Measurements from ENCODE around the gene ZNF580. TPM values are rescaled to one million over a fixed set of nuclear protein-coding genes. Genes with fewer than 3 reads are reported as not detected.

The ZNF580 gene
- total RNA-seq, 1 donor from 2014 or later: 4.0 TPM

DNA sequence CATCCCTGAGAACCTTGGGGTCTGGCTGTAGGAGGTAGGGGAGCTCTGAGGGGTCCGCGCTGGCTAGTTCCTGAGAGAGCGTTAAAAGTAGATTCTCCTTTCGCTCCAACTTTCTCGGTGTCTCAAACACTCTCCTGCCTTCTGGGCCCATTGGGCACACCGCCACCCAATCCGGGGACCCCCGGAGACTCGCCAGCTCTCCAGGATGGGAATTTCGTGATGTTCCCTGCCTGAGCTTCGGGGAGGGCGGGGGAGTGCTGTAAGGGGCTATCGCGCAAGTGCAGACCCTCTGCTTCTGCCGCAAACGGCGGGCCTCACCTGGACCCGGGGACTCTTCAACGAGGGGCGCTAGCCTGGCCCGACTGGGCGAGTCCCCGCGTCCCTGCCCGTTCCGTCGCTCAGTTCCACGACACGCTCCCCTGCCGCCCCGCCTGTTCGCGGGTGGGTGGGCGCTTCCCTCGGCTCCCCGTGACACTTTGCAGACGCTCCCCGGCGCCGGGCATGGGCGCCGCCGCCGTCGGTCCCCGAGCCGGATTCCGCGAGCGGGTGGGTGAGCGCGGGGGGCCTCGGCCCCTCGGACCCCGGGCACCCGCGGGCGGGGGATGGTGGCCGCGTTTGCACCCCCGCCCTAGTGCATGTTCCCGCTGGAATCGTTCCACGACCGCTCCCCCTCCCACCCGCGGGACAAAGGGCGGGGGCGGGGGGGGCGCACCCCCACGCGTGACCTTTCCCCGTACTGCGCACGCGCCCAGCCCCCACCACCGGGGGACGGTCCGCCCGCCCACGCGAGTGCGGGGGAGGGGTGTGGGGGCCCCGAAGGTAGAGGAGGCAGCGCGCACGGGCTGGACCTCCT is 7.2 kb downstream of the ZNF580 start, which contains the start of gene CCDC106:
Gene CCDC106, plus strand, starts transcription at position 481 of the 853 bp plus-strand sequence. CDS start 835 bp downstream, outside the sequence.
- peak; percentile 86 for DNase-seq

DNA sequence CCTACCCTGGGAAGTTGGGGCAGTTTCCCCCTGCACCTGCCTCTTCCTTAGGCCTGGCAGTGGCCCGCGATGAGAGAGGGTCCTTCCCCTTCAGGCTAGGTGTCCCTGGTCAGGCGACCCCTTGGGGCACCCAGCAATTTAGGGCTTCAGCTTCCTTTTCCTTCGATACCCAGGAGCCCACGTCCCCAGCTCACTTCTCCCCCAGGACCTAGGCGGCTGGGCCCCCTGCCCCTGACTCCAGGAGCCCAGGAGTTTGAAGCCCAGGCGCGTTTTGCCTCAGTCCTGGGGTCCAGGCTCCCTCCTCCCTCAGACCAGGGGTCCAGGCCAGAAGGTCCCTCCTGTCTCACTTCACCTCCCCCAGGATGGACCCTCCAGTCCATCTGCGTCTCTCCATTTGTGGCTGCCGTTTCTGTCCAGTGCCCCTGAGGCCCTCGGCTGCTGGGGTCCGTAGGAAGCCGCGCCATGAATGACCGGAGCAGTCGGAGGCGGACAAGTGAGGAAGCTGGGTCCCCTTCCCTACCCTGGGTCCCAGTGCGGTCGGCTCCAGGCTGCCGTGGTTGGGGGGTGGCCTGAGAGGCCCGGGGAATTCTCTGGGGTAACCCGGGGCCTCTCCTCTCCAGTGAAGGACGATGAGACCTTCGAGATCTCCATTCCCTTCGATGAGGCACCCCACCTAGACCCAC is 7.9 kb downstream of the ZNF580 start:
- no peak for DNase-seq

DNA sequence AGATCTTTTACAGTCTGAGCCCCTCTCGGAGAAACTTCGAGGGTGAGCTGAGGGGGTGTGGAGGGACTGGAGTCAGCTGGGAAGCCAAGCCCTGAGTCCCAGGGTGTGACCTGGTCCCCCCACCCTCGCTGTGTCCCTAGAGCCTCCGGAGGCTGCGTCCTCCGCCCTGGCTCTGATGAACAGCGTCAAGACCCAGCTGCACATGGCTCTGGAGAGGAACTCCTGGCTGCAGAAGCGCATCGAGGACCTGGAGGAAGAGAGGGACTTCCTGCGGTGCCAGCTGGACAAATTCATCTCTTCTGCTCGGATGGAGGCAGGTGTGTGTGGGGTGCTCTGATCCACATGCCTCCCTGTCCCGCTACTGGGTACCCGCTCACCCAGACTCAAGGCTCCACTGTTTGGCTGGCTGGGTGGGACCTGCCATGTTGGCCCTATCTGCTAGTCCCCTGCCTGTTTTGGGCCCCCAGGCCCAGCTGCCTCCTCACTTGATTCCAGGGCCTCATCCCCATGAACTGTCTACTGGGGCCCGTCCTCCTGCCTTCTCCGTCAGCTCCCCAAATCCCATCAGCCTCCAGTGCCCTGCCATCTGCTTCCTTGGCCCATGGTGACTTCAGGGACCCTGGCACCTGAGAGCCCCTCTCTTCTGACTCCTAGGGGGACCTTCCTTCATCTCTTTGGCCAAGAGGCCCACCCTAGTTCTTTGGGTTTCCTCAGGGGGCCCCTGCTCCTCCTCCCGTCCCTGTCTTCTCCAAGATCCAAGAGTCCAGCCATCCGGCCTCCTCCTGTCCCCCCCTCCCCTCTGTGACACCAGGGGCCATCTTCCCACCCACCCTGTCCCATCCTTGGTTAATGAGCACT is 8.7 kb downstream of the ZNF580 start:
- no peak for DNase-seq

DNA sequence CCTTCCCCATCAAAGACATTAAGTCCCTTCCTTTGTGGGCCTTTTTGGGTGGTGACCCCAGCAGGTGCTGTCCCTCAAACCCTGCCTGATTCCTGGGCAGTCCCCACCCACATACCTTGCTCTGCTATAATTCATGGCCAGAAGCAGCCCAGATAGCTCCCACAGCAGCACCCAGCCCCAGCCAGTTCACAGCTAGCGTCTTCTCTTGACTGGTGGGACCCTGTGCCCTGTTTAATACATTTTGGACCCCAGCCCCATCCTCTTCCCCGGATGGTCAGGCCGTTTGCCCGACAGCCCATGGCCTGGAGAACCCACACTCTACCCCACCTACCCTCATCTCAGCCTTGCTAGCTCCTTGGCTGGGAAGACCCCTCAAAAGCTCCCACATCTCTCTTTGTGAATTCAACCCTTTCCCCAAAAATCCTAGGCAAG is 9.3 kb downstream of the ZNF580 start:
- no peak for DNase-seq

DNA sequence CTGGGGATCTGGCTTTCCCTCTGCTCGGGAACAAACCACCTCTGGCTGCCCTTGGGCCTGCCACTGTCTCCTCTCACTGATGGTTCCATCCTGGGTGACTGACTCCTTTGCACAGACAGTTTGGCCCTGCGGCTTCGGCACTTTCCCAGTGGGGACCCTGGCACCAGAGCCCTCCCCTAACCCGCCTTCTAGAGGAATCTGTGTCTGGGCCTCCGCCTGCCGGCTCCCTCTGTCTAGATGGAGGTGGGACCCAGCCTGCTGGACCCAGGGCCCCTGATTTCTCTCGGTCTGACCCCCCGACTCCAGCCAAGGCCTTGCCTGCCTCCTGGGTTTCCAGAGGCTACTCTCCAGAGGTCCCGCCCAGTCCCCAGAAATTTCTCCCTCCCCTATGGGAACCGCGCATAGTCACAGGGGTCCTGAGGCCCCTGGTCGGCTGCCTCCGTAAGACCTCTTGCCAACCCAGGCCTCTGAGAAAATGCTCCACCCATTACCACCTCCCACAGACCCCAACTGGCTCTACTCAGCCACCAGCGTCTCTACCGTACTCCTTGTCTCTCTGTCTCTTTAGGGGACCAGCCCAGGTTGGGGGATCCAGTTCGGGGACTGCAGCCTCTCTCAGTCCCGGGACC is 9.9 kb downstream of the ZNF580 start:
- DNase-seq: no peak

DNA sequence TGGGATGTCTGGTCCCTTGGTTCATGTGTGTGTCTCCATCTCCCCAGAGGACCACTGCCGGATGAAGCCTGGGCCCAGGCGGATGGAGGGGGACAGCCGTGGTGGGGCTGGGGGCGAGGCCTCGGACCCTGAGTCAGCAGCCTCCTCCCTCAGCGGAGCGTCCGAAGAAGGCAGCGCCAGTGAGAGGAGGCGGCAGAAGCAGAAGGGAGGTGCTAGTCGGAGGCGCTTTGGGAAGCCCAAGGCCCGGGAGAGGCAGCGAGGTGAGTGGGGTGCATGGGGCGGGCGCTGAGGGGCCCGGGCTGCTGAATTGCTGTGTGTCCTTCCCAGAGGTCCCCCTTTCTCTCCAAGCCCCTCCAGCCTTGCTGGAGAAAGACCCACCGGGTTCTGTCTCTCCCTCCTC is 10.4 kb downstream of the ZNF580 start:
- DNase-seq: no peak

DNA sequence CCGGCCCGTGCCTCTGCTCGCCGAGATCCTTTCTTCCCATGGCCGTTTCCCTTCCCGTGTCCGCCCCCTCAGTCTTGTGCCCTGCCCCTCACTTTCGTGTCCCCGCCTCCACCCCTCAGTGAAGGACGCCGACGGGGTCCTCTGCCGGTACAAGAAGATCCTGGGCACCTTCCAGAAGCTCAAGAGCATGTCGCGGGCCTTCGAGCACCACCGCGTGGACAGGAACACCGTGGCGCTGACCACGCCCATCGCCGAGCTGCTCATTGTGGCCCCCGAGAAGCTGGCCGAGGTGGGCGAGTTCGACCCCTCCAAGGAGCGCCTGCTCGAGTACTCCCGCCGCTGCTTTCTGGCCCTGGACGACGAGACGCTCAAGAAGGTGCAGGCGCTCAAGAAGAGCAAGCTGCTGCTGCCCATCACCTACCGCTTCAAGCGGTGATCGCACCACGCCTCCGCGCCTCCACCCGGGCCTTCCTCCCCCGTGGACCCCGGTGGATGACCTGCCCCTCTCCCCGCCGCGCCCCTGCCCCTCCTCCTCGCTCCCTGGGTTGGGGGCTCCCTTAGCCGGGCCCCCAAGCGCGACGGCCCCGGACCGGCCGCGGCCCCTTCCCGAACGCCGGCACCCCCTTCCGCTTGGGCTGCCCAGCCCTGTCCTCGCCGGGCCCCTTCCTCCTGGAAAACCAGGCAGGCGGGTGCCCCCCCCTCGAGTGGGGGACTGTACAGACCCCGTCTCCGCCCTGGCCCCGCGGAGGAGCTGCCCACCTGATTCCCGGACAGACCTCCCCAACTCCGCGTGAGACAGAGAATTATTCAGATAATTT is 11.7 kb downstream of the ZNF580 start:
- no peak for DNase-seq

DNA sequence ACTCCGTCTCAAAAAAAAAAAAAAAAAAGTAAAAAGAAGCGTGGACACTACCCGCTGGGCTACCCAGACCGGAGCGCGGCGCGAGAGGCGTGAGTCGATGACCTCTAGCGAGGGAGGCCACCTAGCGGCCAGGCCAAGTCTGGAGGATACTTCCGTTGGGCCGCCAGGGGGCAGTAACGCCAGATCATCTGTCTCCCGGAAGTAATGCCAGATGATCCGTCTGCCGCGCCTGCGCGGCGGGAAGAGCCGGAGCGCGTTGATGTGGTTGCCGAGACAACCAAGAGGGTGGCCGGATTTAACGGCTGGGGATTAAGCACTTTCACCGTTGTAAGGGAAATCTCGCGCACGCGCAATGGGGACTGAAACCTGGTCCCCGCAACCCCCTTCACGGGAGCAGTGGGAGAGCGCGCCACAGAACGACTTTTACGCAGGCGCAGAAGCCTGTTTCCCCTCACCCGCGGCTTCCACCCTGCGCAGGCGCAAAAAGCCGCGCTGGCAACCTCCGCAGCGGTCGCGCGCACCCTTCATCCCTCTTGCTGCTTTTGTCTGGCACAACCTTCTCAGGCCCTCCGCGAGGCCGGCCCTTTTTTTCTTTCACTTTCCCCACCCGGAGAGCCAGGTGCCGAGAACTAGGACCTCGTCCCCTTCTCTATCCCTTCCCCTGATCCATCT is 13.0 kb downstream of the ZNF580 start:
- peak; percentile 99 for DNase-seq

DNA sequence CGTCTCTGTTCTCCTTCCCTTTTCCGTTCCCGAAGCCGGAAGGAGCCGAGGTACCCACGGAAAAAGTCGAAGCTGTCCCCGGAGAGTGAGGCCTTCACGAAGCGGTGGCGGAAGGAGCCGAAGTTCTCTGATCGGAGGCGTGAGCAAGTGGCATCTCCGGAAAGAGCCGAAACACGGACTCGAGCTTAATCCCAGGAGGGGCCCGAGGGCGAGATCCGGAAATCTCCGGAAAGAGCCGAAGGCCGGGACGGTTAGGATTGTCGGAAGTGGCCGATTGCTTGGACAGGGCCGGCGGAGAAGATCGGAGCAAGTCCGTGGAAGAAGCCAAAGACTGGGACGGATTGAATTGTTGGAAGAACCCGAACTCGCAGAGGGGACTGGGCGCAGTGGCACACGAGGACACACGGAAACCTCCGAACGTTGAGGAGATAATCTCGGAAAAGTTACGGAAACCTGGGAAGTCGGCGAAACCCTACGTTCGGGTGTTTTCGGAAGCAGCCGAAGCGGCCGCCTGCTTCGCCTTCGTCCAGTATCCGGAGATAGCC is 13.6 kb downstream of the ZNF580 start:
- peak; percentile 99 for DNase-seq

DNA sequence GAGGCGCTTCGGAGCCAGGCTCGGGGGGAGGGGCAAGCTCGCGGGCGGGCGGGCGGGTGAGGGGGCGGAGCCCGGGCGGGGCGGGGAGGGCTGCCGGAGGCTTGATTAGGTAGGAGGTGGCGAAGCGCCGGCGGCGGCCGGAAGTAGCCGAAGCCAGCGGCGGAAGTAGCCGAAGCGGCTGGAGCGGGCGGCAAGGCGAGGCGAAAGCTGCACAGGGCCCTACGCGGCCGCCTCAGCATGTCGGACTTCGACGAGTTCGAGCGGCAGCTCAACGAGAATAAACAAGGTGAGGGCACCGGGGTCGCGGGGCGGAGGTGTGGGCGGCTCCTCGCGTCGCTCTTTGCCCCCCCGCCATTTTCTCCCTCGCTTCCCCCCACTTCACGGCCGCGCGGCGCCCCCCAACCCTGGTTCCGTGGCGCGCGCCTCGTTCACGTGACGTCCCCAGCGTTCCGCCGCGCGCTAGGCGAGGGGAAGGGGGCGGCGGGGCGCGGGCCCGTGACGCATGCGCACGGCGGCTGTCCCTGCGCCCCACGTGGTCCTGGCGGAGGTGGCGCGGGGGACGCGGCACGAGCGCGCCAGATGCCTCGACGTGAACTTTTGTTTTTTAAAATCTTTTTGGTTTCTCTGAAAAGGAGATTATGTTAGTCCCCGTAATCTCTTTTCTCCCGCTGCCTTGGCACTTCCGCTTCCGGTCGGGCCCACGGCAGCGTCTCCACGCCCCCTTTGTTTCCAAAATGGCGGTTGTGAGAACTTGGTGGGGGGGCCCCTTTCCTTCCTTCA is 14.3 kb downstream of the ZNF580 start, which contains the start of gene U2AF2:
Gene U2AF2, plus strand, starts transcription at position 168 of the 780 bp plus-strand sequence. Its CDS starts 70 bp downstream, at position 238.
- DNase-seq: peak; percentile 80

DNA sequence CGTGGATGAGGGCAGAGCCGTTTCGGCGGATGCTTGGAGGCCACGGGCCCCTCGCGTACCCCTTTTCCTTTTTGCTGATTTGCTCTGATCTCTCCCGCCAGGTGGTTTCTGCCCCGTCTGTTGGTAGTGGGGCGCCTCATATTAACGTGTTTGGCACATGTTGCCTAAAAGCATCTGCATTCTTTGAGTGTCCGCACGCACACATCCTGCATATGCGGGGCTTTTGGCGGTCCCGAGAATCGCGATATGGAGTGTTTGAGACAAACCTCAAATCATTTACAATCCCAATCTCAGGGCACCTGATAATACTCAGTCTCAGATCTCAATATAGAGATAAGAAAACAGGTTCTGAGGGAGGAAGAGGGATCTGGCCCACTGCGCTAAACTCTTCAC is 14.8 kb downstream of the ZNF580 start:
- DNase-seq: peak; percentile 80

DNA sequence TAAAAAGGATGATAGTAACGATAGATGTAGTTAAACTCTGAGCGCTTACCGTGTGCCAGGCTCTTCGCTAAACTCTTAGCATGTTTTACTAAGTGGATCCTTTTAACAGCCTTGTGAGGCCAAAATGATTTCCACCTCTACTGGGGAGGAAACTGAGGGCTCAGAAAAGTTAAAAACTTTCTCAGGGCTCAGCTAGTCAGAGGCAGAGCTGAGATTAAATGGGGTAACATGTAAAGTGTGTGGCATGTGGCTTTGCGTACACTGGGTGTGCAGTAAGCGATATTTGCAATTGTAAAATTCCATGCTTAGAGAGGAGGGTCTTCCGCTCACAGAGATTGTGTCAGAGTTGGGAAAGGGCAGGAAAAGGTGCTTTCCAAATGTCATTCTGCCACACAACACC is 15.8 kb downstream of the ZNF580 start:
- DNase-seq: no peak

DNA sequence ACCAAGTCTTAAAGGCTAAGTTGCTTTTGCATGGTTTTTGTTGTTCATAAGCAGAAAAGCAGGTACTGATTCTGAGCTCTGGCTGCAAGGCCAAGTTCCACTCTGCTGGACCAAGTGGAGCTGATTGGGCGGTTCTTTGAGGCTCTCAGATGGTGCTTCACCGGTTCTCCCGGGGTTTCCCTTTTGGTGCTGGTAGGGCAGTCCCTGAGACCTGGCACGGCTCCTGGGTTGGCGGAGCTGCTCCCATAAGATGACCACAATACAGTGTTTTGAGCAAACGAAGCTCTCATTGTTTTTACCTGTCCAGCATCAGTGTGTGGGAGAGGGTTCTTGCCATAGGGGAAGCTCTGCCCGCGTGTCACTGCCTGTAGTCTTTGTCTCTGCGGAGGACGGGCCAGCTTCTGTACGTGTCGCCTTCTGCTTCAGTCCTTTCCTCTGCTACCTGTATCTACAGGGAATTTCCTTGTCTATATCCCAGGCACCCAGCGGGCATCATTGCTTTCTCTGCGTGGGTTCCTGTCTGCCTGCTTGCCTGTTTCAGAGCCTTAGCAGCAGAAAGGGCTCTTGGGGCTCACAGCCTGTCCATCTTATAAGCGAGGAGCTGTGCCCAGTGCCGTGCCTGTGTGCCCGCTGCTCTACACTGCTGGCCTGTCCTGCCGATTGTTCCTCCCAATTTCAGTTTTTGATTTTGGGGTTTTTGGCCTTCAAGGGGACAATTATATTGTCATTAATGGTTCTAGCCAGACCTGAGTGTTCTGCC is 16.4 kb downstream of the ZNF580 start:
- no peak for DNase-seq

DNA sequence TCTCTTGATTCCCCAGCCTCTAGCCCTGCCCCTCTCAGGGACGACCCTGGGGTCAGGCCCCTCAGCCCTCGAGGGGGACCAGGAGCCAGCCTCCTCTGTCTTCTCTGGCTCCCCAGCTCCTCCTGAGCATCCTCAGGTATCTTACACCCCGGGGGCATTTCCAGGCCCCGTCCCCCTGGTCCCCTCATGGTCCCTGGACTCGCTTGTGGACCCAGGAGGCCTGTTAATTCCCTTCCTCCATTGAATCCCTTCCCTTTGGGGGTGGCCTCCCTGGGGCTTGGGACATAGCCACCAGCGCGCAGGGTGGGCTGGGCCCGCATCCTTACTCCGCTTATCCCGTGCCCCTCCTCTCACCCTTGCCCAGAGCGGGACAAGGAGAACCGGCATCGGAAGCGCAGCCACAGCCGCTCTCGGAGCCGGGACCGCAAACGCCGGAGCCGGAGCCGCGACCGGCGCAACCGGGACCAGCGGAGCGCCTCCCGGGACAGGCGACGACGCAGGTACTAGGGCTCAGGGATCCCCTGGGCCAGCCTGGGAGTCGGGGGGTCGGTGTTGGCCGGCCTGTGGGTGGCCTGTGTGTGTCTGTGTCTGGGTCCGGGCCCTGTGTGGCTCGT is 18.2 kb downstream of the ZNF580 start:
- DNase-seq: no peak

DNA sequence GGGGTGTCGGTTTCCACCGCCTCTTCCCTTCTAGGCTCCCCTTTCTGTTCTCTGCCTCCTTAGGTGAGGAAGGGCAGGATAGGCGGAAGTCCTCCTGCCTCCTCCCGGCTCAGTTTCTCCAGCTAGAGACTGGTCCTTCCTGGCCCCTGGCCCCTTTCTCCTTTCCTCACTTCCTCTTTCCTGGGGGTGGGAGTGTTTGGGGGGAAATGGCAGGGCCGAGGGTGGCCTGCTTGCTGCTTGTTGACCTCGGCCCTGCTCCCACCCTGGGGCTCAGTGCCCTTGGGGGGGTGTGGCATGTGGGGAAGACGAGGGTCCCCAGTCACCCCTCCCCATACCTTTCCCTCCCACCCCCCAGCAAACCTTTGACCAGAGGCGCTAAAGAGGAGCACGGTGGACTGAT is 19.0 kb downstream of the ZNF580 start:
- no peak for DNase-seq

DNA sequence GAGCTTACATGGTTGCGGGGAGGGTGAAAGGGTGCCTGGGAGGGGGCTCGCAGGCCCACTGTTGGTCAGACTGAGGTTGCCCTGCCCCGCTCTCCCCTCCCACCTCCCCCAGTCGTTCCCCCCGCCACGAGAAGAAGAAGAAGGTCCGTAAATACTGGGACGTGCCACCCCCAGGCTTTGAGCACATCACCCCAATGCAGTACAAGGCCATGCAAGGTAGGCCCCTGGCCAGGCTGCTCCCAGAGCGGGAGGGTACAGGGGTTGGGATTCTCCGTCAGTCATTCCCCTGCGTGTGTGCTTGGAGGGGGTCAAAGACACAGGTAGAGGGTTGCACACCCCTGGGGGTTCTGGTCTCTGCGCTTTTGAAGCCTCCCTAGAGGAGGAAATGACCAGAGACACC is 19.6 kb downstream of the ZNF580 start:
- DNase-seq: no peak

DNA sequence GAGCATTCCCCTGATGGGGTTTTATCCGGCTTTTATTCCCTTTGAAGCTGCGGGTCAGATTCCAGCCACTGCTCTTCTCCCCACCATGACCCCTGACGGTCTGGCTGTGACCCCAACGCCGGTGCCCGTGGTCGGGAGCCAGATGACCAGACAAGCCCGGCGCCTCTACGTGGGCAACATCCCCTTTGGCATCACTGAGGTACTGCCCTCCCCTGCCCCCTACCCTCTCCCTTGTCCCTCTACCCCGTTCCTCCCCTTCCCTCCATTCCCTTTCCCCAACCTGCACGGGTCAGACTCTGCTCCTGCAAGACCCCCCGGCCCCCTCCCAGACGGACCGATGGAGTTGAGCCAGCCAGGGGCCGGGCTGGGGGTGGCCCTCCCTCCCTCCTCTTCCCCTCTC is 20.2 kb downstream of the ZNF580 start:
- no peak for DNase-seq

DNA sequence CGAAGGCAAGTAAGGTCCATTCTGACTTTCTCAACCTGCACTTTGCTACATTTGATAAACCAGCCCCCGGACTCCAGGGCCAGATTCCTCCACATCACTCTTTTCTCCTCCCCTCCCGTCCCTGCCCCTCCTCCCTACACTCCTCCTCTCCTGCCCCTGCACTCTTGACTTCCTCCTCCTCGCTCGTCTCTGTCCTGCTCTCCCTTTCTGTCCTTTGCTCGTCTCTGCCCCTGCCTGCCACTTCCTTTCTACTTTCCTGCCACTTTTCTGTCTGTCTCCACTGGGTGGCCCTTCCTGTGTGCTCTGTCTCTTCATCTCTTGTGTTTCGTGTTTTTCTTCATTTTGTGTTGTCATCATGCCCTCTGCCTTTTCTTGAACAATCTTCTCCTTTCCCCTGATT is 21.0 kb downstream of the ZNF580 start:
- DNase-seq: no peak
